GM19452 (cell line): ENCODE measurements around the gene CXXC4.

ENCODE experiments used
- ATAC-seq: cut with Tn5 transposase; IDR thresholded peaks from one replicate; pipeline ENCODE4 v1.9.1; 2021; ENCODE audit not compliant: unreplicated experiment

CXXC4 gene

GRCh38 chr4:104494822-104495559 lies at the start of gene CXXC4:
CXXC4 (minus strand) TSS chr4:104494894; CDS start chr4:104491802, 3,092 bp downstream.
- no peak for ATAC-seq

GRCh38 chr4:104533156-104533555 lies 38.5 kb upstream of the CXXC4 start:
- ATAC-seq, result no peak

GRCh38 chr4:104532677-104533076 lies 38.0 kb upstream of the CXXC4 start:
- ATAC-seq, result no peak

GRCh38 chr4:104531390-104531789 lies 36.7 kb upstream of the CXXC4 start:
- no peak for ATAC-seq

- ATAC-seq, result no peak
These were observed 35.7 kb upstream of the CXXC4 start for GRCh38 chr4:104530426-104530825.

GRCh38 chr4:104524591-104524990 lies 29.9 kb upstream of the CXXC4 start:
- ATAC-seq, result no peak

- ATAC-seq, result no peak
These were observed 29.3 kb upstream of the CXXC4 start for GRCh38 chr4:104524026-104524425.

GRCh38 chr4:104519588-104519987 lies 24.9 kb upstream of the CXXC4 start:
- ATAC-seq, result peak; percentile 95

- no peak for ATAC-seq
These were observed 22.2 kb upstream of the CXXC4 start for GRCh38 chr4:104516884-104517283.

- ATAC-seq, result no peak
These were observed 13.5 kb upstream of the CXXC4 start for GRCh38 chr4:104508224-104508623.

- no peak for ATAC-seq
These were observed 12.4 kb upstream of the CXXC4 start for GRCh38 chr4:104507112-104507511.

GRCh38 chr4:104504536-104504935 lies 9.8 kb upstream of the CXXC4 start:
- no peak for ATAC-seq

GRCh38 chr4:104502471-104502870 lies 7.8 kb upstream of the CXXC4 start:
- ATAC-seq, result no peak

GRCh38 chr4:104501290-104501689 lies 6.6 kb upstream of the CXXC4 start:
- no peak for ATAC-seq

- no peak for ATAC-seq
These were observed 5.7 kb upstream of the CXXC4 start for GRCh38 chr4:104500442-104500841.

GRCh38 chr4:104494185-104494584 lies 509 bp downstream of the CXXC4 start:
- ATAC-seq, result no peak

GRCh38 chr4:104493081-104493831 lies 1.4 kb downstream of the CXXC4 start:
- ATAC-seq, result no peak

GRCh38 chr4:104492183-104492771 lies 2.4 kb downstream of the CXXC4 start:
- peak; percentile 17 for ATAC-seq

- ATAC-seq, result peak; percentile 39
These were observed 3.1 kb downstream of the CXXC4 start for GRCh38 chr4:104491481-104492182.

- ATAC-seq, result peak; percentile 40
These were observed 3.8 kb downstream of the CXXC4 start for GRCh38 chr4:104490770-104491480.
